ENCODE results near the gene CHCHD6.

GRCh38 chr3:126835472-126836219 lies 131.6 kb downstream of the CHCHD6 start:
- TF ChIP-seq TAF1 (conservative IDR thresholded peaks at IDR 0.05) (no peak), CTCF (IDR thresholded peaks at IDR 0.05; ENCODE audit: low read depth, low read length, missing input control) (no peak), MAX (IDR thresholded peaks at IDR 0.05) (no peak), RAD21 (IDR thresholded peaks at IDR 0.05) (no peak), ATF3 (IDR thresholded peaks at IDR 0.05) (no peak), GABPA (IDR thresholded peaks at IDR 0.05 in 1 of 2, conservative IDR thresholded peaks at IDR 0.05 in 1 of 2) (no peak), YY1 (IDR thresholded peaks at IDR 0.05) (no peak), FOXA1 (IDR thresholded peaks at IDR 0.05) (no peak), REST (IDR thresholded peaks at IDR 0.05) (no peak), EGR1 (IDR thresholded peaks at IDR 0.05; ENCODE audit: low read depth in 2 of 2) (no peak), JUND (IDR thresholded peaks at IDR 0.05) (no peak), SP1 (IDR thresholded peaks at IDR 0.05) (no peak)

Data from liver (tissue), 3 donors.